Hepatocyte (in vitro differentiated cells): ENCODE results near the gene CENPP. TPM values are rescaled to one million over a fixed set of nuclear protein-coding genes. Genes with fewer than 3 reads are reported as not detected.

ENCODE experiments used
- DNase-seq: peaks from one replicate; pipeline ENCODE4 v3.0.0-alpha.2; 2016; ENCODE audit warnings: low spot score
- H2AFZ ChIP-seq: fragments of 200-600 bp; sonication (generic); 2 replicates; pipeline ENCODE4 v1.6.0; 2016; ENCODE audit warnings: antibody characterized with exemption, mild to moderate bottlenecking
- H3K27ac ChIP-seq: fragments of 200-600 bp; sonication (generic); 2 replicates; pipeline ENCODE4 v1.5.1; 2016; ENCODE audit warnings: mild to moderate bottlenecking
- H3K27me3 ChIP-seq: fragments of 200-600 bp; sonication (generic); 2 replicates; pipeline ENCODE4 v1.6.1; 2016
- H3K36me3 ChIP-seq: fragments of 200-600 bp; sonication (generic); replicated peaks from 2 replicates; pipeline ENCODE4 v1.5.1; 2016; ENCODE audit warnings: low read depth; ENCODE audit not compliant: insufficient read depth
- H3K4me1 ChIP-seq: fragments of 200-600 bp; sonication (generic); 2 replicates; pipeline ENCODE4 v1.5.1; 2016; ENCODE audit warnings: mild to moderate bottlenecking, moderate library complexity; ENCODE audit not compliant: insufficient read depth
- H3K4me2 ChIP-seq: fragments of 200-600 bp; sonication (generic); 2 replicates; pipeline ENCODE4 v1.6.0; 2016
- H3K4me3 ChIP-seq: fragments of 200-600 bp; sonication (generic); 2 replicates; pipeline ENCODE4 v1.5.1; 2016; ENCODE audit warnings: mild to moderate bottlenecking
- H3K79me2 ChIP-seq: fragments of 200-600 bp; sonication (generic); 2 replicates; pipeline ENCODE4 v1.6.0; 2017; ENCODE audit warnings: mild to moderate bottlenecking
- H3K9me2 ChIP-seq: fragments of 200-600 bp; sonication (generic); replicated peaks from 2 replicates; pipeline ENCODE4 v1.6.0; 2017; ENCODE audit warnings: mild to moderate bottlenecking; ENCODE audit not compliant: insufficient read depth
- H3K9me3 ChIP-seq: fragments of 200-600 bp; sonication (generic); 2 replicates; pipeline ENCODE4 v1.5.1; 2016; ENCODE audit warnings: low read depth, mild to moderate bottlenecking
- H4K20me1 ChIP-seq: fragments of 200-600 bp; sonication (generic); 2 replicates; pipeline ENCODE4 v1.6.0; 2016; ENCODE audit warnings: mild to moderate bottlenecking; ENCODE audit not compliant: insufficient read depth, poor library complexity, severe bottlenecking
- EZH2 ChIP-seq: fragments of 200-600 bp; sonication (generic); IDR thresholded peaks from 2 replicates; pipeline ENCODE4 v1.6.1; 2016; ENCODE audit warnings: antibody characterized with exemption, mild to moderate bottlenecking, borderline replicate concordance
- EZH2phosphoT487 ChIP-seq: fragments of 200-600 bp; sonication (generic); IDR thresholded peaks from one replicate; pipeline ENCODE4 v1.6.1; 2018; ENCODE audit warnings: antibody characterized with exemption, mild to moderate bottlenecking, low read depth, moderate library complexity; ENCODE audit not compliant: unreplicated experiment, severe bottlenecking
- WGBS: methylation state at CpG from one replicate; pipeline ENCODE4 v1.1.6; 2016; ENCODE audit warnings: low lambda C conversion rate; ENCODE audit errors: missing lambda C conversion rate; 5-methylcytosine and 5-hydroxymethylcytosine counted together
- polyA plus RNA-seq: library from polyadenylated mRNA; unstranded; fragments of >200 nt; fragmentation: Nextera tagmentation; extraction: Ambion mirVana; gene quantifications from 2 replicates; pipeline ENCODE4 v1.2.1, GENCODE V29; 2016
- total RNA-seq: library from RNA; depleted of rRNA; stranded (reverse); fragments of >200 nt; gene quantifications from 2 replicates; pipeline ENCODE4 v1.2.3, GENCODE V29; 2014
- TF ChIP-seq, protein P1 (sequence below): fragments of 200-600 bp; sonication (generic); IDR thresholded peaks from 2 replicates; pipeline ENCODE4 v1.5.1; 2016; ENCODE audit warnings: antibody characterized with exemption, mild to moderate bottlenecking; ENCODE audit not compliant: poor library complexity

The CENPP gene
- total and polyA plus RNA-seq, 2 experiments from 2014 or later, result 5.1 to 5.9 TPM

DNA sequence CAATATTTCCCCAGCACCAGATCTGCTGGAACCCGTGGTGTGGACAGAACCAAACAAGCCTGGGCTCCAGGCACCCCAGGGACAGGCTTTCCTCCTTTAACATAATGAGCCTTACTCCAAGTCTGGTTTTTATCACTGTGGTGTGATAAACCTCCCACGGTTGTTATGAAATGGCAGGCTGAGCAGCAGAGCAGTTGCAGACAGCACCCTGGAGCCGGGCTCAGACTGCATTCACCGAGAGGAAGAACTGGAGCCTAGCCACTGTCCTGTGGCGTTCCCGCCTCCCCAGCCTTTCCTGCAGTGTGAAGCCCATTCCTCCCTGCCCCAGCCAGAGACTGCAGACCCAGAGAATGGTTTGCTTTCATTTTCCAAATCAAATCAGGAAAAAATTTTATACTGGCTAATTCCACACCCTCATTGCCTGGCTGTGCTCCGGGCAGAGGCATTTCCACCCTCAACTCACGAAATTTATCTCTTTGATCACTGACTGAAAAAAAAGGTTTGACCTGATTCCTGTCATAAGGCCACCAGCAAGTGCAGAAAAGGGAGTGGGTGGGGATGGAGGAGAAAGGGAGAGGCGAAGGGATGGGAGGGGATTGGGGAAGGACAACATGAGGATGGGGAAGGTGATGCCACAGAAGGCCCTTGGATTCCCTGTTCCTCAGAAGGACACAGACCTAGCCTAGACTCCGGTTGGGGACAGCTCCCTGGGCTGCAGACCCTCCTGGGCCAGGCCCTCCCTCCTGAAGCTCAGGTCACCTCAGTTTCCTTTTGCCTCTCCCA lies 325.3 kb downstream of the CENPP start:
- H3K9me3 ChIP-seq, result no peaks in the 10 kb centered on the region
- no peak overlapping the region for H3K27ac ChIP-seq
- no peaks in the 10 kb centered on the region for H3K4me1 ChIP-seq
- H3K4me3 ChIP-seq, result no peak overlapping the region
- DNase-seq, result peak; percentile 41
- 66% methylated on average over 10 of the region's 10 CpGs for WGBS
- peaks cover 2% of the 10 kb centered on the region for H3K79me2 ChIP-seq
- H3K9me2 ChIP-seq, result no peaks in the 10 kb centered on the region
- no peak overlapping the region for H2AFZ ChIP-seq
- no peak for TF ChIP-seq EZH2phosphoT487
- TF ChIP-seq, protein P1, sequence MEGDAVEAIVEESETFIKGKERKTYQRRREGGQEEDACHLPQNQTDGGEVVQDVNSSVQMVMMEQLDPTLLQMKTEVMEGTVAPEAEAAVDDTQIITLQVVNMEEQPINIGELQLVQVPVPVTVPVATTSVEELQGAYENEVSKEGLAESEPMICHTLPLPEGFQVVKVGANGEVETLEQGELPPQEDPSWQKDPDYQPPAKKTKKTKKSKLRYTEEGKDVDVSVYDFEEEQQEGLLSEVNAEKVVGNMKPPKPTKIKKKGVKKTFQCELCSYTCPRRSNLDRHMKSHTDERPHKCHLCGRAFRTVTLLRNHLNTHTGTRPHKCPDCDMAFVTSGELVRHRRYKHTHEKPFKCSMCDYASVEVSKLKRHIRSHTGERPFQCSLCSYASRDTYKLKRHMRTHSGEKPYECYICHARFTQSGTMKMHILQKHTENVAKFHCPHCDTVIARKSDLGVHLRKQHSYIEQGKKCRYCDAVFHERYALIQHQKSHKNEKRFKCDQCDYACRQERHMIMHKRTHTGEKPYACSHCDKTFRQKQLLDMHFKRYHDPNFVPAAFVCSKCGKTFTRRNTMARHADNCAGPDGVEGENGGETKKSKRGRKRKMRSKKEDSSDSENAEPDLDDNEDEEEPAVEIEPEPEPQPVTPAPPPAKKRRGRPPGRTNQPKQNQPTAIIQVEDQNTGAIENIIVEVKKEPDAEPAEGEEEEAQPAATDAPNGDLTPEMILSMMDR, result no peak
- no peak for TF ChIP-seq EZH2
- no peaks in the 10 kb centered on the region for H3K27me3 ChIP-seq
- no peaks in the 10 kb centered on the region for H4K20me1 ChIP-seq
- H3K36me3 ChIP-seq, result no peaks in the 10 kb centered on the region
- no peak overlapping the region for H3K4me2 ChIP-seq

DNA sequence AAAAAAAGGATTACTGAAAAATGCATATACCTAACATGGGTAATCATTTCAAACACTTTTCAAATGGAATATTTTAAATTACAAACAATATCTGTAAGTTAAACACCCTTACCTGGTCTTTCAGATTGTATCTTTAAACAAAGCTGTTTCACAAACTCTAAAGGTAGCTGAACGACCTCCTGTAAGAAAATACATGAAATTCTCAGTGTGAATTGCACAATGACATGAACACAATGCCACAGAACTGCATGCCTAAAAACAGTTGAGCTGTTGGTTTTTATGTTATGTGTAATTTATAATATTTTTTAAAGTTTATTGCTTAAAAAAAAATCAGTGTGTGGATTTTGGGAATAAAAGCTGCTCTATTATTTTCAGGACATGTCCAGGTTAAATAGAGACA lies 326.7 kb downstream of the CENPP start:
- TF ChIP-seq EZH2phosphoT487 (no peak), EZH2 (no peak)
- TF ChIP-seq, protein P1, result no peak
- Histone ChIP-seq H3K4me1 (no peaks in the 10 kb centered on the region), H2AFZ (no peak overlapping the region), H3K79me2 (no peaks in the 10 kb centered on the region), H3K27ac (no peak overlapping the region), H3K27me3 (no peaks in the 10 kb centered on the region), H3K4me3 (no peak overlapping the region), H3K4me2 (no peak overlapping the region), H3K36me3 (no peaks in the 10 kb centered on the region), H4K20me1 (no peaks in the 10 kb centered on the region), H3K9me3 (no peaks in the 10 kb centered on the region), H3K9me2 (no peaks in the 10 kb centered on the region)
- WGBS, result 74% methylated on average over 1 of the region's 1 CpG
- no peak for DNase-seq

DNA sequence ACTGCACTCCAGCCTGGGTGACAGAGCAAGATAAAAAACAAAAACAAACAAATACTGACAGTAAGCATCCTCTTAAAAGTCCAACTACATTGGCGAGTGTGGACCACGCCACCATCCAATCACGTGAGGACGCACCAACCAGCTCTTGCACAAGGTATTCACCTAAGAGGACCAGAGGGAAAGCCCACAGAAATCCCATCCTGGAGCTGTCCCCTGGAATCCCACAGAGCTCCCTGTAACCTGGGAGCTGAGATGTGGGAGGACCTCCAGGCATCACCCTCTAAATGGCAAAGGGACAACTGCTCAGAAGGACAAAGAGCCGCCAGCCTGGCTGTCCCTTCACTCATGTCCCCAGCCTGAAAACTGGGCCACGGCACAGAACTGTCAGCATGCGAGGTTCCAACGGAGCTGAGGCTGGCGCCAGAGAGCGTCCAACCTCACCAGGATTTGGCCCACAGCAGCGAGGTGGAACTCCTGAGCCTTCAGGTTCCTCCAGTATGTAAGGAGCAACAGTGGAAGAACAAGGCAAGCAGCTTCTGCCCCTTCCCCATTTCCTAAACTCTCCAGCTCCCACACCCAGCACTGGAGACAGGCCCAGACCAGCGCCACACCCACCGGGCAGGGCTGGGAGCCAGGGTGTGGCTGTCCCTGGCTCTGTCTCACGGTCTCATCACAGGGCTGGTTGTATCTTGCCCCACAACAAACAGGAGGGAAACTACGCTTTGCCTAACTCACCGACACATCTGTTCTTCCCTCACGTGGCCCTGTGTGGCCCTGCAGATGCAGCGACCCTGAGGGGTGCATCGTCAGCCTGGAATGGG lies 328.9 kb downstream of the CENPP start:
- Histone ChIP-seq H3K4me3 (no peak overlapping the region), H4K20me1 (no peaks in the 10 kb centered on the region), H3K9me2 (no peaks in the 10 kb centered on the region), H3K27ac (no peak overlapping the region), H3K4me1 (no peaks in the 10 kb centered on the region), H3K36me3 (no peaks in the 10 kb centered on the region), H3K27me3 (no peaks in the 10 kb centered on the region), H3K9me3 (no peaks in the 10 kb centered on the region), H2AFZ (no peak overlapping the region), H3K79me2 (peaks cover 12% of the 10 kb centered on the region), H3K4me2 (no peak overlapping the region)
- 96% methylated on average over 19 of the region's 19 CpGs for WGBS
- TF ChIP-seq, protein P1, result no peak
- no peak for TF ChIP-seq EZH2
- no peak for TF ChIP-seq EZH2phosphoT487
- DNase-seq, result no peak
